Psoas muscle (tissue), 8 donors: Measurements from ENCODE around the gene TMEM51. TPM values are rescaled to one million over a fixed set of nuclear protein-coding genes. Genes with fewer than 3 reads are reported as not detected.
A peak's percentile ranks its signal among the peaks of the same experiment; 100 is the strongest.

ENCODE experiments used
- ATAC-seq, 4 donors: fragments of 200-7000 bp; cut with Tn5 transposase; one replicate each; pipeline ENCODE4 v1.9.1; 2020; ENCODE audit warnings: moderate library complexity in 3 of 4, mild to moderate bottlenecking in 2 of 4
- DNase-seq, 2 donors: peaks; one replicate each; pipeline ENCODE4 v3.0.0-alpha.2; 2020
- H3K27ac ChIP-seq: fragments of 200-600 bp; one replicate; pipeline ENCODE4 v1.8.0; 2022
- H3K27me3 ChIP-seq, 3 donors: fragments of 200-600 bp in 1 of 3; one replicate each; pipeline versions ENCODE4 v1.6.1 to v1.8.0; 2013 to 2022; ENCODE audit warnings: low read length in 2 of 3, mild to moderate bottlenecking in 2 of 3, moderate library complexity in 1 of 3; ENCODE audit not compliant: insufficient read depth in 3 of 3
- H3K36me3 ChIP-seq, 2 donors: fragments of 200-600 bp in 1 of 2; one replicate each; pipeline versions ENCODE4 v1.6.1 to v1.8.0; 2013 to 2022; ENCODE audit warnings: low read depth in 1 of 2, mild to moderate bottlenecking in 1 of 2, moderate library complexity in 1 of 2; ENCODE audit not compliant: insufficient read depth in 1 of 2
- H3K4me1 ChIP-seq: fragments of 200-600 bp; one replicate; pipeline ENCODE4 v1.8.0; 2022
- H3K4me3 ChIP-seq: fragments of 200-600 bp; one replicate; pipeline ENCODE4 v1.8.0; 2022; ENCODE audit warnings: mild to moderate bottlenecking
- H3K9me3 ChIP-seq: fragments of 200-600 bp; one replicate; pipeline ENCODE4 v1.8.0; 2022
- WGBS, 3 donors: extraction: QIAGEN DNeasy Blood & Tissue Kit; methylation state at CpG; one replicate each; pipeline versions ENCODE4 v1.1.6 to v1.1.7; 2013; 5-methylcytosine and 5-hydroxymethylcytosine counted together
- intact Hi-C, 2 donors: fragments of 100-400 bp; cut with DNase I; formaldehyde crosslinking; loops; one replicate each; pipeline versions ENCODE4 v1.11.0 to v1.14.2; 2022
- polyA plus RNA-seq, 3 donors: library from polyadenylated mRNA; stranded (reverse); fragments of 200-250 nt; gene quantifications; one replicate each; pipeline ENCODE4 v1.2.3, GENCODE V29; 2013
- total RNA-seq, 4 donors: library from RNA; stranded (reverse); fragmentation: NEBNext Ultra II Directional in 2 of 4; extraction: Animal tissue kit (Norgen Biotek cat#: 25700) in 2 of 4; gene quantifications; one replicate each; pipeline versions ENCODE4 v1.2.1 to v1.2.4, GENCODE V29; 2021 to 2023
- TF ChIP-seq, protein P1 (sequence below): fragments of 200-600 bp; IDR thresholded peaks from one replicate; pipeline ENCODE4 v1.8.0; 2022; ENCODE audit warnings: antibody characterized with exemption
- donor health status: healthy with polysubstance abuse.
- donor health status: DM: no; HTN: no; CAD: no; lungs with moderate emphysema.
- donor health status: Bipolar disorder and iron deficiency.
- donor health status: healthy.
- donor health status: DM: yes; HTN: yes; CAD: no.
- donor health status: DM: no; HTN: no; CAD: no.
- donor health status: DM: no; HTN: no; CAD: no.
- donor health status: DM: yes; HTN: yes; CAD: no.

TMEM51 gene
- total and polyA plus RNA-seq, 7 donors = 0.67 to 1.7 (median 0.97) TPM

DNA sequence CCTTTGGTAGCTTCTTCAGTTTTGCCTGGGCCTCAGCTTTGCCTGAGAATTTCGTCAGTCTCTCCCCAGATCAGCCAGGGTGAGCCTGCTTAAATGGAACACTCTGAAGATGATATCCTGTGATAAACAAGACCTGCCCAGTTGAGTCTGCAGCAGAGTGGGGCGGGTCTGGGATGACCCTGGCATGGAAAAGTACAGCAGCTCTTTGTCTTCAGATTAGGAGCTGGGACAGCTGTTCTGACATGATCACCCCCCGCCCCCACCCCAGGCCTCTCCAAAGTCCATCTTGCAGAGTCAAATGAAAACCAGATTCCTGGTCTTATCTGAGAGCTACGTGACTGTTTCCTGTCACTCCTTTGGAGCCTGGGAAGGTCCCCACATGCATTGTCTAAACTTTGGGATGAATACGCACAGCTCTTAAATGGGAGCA, 2.2 kb upstream of the TMEM51 start:
- 35 to 60% (median 42%) methylated on average over 5 of the region's 5 CpGs for WGBS, 3 donors
- DNase-seq = no peak
- H3K9me3 ChIP-seq = no peaks in the 10 kb centered on the region
- no peak overlapping the region for H3K27ac ChIP-seq
- H3K4me3 ChIP-seq = no peak overlapping the region
- TF ChIP-seq, protein P1, sequence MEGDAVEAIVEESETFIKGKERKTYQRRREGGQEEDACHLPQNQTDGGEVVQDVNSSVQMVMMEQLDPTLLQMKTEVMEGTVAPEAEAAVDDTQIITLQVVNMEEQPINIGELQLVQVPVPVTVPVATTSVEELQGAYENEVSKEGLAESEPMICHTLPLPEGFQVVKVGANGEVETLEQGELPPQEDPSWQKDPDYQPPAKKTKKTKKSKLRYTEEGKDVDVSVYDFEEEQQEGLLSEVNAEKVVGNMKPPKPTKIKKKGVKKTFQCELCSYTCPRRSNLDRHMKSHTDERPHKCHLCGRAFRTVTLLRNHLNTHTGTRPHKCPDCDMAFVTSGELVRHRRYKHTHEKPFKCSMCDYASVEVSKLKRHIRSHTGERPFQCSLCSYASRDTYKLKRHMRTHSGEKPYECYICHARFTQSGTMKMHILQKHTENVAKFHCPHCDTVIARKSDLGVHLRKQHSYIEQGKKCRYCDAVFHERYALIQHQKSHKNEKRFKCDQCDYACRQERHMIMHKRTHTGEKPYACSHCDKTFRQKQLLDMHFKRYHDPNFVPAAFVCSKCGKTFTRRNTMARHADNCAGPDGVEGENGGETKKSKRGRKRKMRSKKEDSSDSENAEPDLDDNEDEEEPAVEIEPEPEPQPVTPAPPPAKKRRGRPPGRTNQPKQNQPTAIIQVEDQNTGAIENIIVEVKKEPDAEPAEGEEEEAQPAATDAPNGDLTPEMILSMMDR = no peak
- no peaks in the 10 kb centered on the region for H3K4me1 ChIP-seq
- ATAC-seq = no peak
- H3K36me3 ChIP-seq = no peaks in the 10 kb centered on the region
- intact Hi-C loops = no loop called here
- H3K27me3 ChIP-seq = peaks cover 0 to 52% (median 9%) of the 10 kb centered on the region in 3 donors

DNA sequence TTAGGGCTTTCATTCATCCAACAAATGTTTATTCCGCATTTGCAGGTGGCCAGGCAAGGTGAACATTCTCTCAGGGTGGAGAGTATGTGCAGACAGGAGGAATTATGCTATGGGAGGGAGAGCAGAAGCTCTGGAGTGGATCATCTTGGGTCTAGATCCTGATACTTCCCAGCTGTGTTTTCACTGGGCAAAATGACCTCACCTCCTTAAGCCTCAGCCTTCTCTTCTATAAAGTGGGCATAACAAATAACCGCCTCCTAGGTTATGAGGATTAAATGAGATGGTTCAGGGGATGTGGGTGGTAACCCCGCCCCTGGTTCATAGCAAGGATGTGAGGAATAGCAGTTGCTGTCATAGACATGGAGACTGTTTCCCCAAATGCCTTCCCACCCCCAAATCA, 1.7 kb upstream of the TMEM51 start:
- Histone ChIP-seq H3K36me3 (no peaks in the 10 kb centered on the region), H3K27me3 (peaks cover 0 to 52% (median 9%) of the 10 kb centered on the region in 3 donors), H3K4me3 (no peak overlapping the region), H3K9me3 (no peaks in the 10 kb centered on the region), H3K27ac (no peak overlapping the region), H3K4me1 (no peaks in the 10 kb centered on the region)
- DNase-seq = no peak
- TF ChIP-seq, protein P1 = no peak
- WGBS, 3 donors = 63 to 71% (median 65%) methylated on average over 3 of the region's 3 CpGs
- intact Hi-C loops = loop anchor here in 1 of 2 donors (1.0 kb wide), 1 partner anchor 120 kb away; no protein-coding TSS in a partner anchor
- no peak for ATAC-seq

DNA sequence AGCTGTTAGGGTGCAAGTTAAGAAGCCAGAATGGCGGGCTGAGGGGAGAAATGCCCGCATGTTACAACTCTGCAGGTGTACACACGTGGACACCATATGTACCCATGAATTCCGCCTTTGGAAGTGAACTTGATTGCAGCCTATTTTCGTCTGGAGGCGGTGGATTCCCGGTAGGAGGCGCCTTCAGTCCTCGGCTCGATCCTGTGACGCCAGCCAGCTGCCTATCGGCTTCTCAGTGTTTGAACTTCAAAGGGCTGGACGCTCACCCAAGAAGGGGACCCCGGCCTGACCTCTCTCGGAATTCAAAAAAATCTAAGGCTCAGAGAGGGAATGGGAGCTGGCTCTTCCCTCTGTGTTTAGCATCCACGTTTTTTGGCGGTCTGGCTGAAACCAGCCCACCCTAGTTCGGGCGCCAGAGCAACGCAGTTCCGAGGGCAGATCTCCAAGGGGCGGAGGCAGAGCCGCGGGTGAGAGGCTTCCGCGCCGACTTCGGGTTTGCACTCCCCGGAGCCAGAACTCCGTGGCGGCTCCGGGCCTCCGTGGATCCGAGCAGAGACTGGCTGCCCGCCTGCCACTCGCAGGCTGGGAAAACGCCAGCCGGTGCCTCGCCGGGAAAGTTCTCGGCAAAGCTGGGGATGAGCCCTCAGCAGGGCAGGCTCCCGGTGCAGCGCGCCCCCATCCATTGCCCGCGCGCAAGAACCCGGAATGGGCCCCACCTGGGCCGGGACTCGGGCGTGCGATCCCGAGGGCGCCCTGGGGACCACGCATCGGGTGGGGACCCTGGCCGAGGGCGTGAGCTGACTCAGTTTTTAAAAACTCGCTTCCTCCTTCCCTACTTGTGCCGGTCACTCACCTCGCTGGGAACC, 996 bp upstream of the TMEM51 start:
- peak; percentile 46 to 74 (median 55) for ATAC-seq

DNA sequence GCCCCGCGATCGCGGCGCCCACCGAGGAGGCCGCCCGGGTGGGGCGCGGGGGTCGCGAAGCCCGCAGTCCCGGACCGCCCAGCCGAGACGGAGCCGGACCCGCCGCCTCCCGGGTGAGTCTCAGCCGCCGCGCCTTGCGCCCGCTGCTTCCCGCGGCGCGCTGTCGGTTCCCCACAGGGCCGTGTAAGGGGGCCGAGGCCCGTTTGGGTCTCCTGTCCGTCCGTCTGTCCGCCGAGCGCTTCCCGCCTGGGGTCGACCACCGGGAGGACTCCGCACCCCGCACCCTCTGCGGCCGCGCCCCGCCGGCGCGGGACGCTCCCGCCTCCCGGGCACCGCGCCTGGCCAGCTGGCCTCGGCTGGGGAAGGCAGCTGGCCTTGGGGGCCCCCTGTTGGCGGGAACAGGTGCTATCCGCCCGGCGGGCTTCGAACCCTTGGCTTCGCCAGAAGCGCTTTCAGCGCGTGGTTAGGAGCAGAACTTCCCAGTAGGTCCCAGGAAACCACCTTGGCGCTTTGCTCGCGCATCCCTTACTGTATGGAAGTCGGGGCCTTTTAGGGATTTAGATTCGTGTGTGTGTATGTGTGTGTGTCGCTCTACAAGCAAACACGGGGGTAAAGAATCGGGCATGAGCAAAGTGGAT, 414 bp downstream of the TMEM51 start:
- H3K27me3 ChIP-seq = peaks cover 0 to 52% (median 7%) of the 10 kb centered on the region in 3 donors
- ATAC-seq (peak; percentile 17 to 55 (median 46)), DNase-seq (peak; percentile 66 to 72)
- TF ChIP-seq, protein P1 = peak; percentile 32
- H3K4me1 ChIP-seq = no peaks in the 10 kb centered on the region
- peak overlapping the region; percentile 61 for H3K4me3 ChIP-seq
- WGBS, 3 donors = 1% methylated on average over 54 to 74 of the region's 74 CpGs
- H3K27ac ChIP-seq = peak overlapping the region; percentile 1
- intact Hi-C loops = no loop called here
- no peaks in the 10 kb centered on the region for H3K36me3 ChIP-seq
- no peaks in the 10 kb centered on the region for H3K9me3 ChIP-seq

More for the DNA sequence above, 996 bp upstream of the TMEM51 start:
- TF ChIP-seq, protein P1 = peak; percentile 45
- Histone ChIP-seq H3K27ac (peak overlapping the region; percentile 63), H3K4me1 (no peaks in the 10 kb centered on the region), H3K9me3 (no peaks in the 10 kb centered on the region), H3K4me3 (peak overlapping the region; percentile 61), H3K27me3 (peaks cover 0 to 52% (median 7%) of the 10 kb centered on the region in 3 donors), H3K36me3 (no peaks in the 10 kb centered on the region)
- intact Hi-C loops = loop anchor here in 1 of 2 donors (1.0 kb wide), 1 partner anchor 120 kb away; no protein-coding TSS in a partner anchor
- peak; percentile 76 to 77 for DNase-seq
- WGBS, 3 donors = 1 to 2% (median 1%) methylated on average over 59 to 61 of the region's 61 CpGs
